Right lobe of liver (tissue), 4 donors: ENCODE results near the gene EVC.

Experiments
- POLR2A ChIP-seq: fragments of 450-650 bp; IDR thresholded peaks from one replicate; pipeline ENCODE4 v1.6.1; 2017; ENCODE audit warnings: antibody characterized with exemption, mild to moderate bottlenecking
- TF ChIP-seq, protein P1 (sequence below), 4 donors: fragments of 200-600 bp in 3 of 4; fragments of 450-650 bp in 1 of 4; IDR thresholded peaks; one replicate each; pipeline versions ENCODE4 v1.5.1 to v1.8.0; 2016 to 2022; ENCODE audit warnings: antibody characterized with exemption in 4 of 4, mild to moderate bottlenecking in 2 of 4
- donor health status: DM: no; HTN: no; CAD: no.
- donor health status: DM: no; HTN: no; CAD: no.
- donor health status: DM: no; HTN: yes; CAD: no.

DNA sequence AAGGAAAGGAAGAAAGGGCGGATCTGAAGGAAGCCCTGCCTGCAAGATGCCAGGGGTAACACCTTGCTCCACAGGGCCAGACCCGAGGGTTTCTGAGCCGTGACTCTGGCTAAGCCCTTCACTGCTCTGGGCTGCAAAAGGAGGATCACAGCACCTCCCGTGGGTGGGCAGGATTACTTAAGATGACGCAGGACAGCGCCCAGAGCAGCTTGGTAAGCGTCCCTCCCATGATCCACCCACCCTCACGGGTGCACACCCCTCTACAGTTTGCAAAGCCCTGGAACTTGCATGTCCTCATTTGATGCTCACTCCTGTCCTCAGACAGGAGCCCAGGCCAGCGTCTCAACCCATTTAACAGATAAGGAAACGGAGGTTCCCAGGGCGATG lies 117.0 kb downstream of the EVC start:
- TF ChIP-seq, protein P1, sequence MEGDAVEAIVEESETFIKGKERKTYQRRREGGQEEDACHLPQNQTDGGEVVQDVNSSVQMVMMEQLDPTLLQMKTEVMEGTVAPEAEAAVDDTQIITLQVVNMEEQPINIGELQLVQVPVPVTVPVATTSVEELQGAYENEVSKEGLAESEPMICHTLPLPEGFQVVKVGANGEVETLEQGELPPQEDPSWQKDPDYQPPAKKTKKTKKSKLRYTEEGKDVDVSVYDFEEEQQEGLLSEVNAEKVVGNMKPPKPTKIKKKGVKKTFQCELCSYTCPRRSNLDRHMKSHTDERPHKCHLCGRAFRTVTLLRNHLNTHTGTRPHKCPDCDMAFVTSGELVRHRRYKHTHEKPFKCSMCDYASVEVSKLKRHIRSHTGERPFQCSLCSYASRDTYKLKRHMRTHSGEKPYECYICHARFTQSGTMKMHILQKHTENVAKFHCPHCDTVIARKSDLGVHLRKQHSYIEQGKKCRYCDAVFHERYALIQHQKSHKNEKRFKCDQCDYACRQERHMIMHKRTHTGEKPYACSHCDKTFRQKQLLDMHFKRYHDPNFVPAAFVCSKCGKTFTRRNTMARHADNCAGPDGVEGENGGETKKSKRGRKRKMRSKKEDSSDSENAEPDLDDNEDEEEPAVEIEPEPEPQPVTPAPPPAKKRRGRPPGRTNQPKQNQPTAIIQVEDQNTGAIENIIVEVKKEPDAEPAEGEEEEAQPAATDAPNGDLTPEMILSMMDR (IDR thresholded peaks at IDR 0.05): no peak
- TF ChIP-seq POLR2A: no peak
